Keratinocyte (primary cell): ENCODE measurements around the gene OSMR.

Experiments
- EZH2 ChIP-seq: IDR thresholded peaks from one replicate; pipeline ENCODE4 v1.6.1; 2012; ENCODE audit warnings: inconsistent platforms, mild to moderate bottlenecking, low read length, moderate library complexity
- TF ChIP-seq, protein P1 (sequence below), 3 experiments: IDR thresholded peaks in 1 of 3; conservative IDR thresholded peaks in 1 of 3; optimal IDR thresholded peaks in 1 of 3; 2 replicates in 2 of 3; 3 replicates in 1 of 3; pipeline versions ENCODE3 to v1.5.1; 2011; ENCODE audit warnings: low read length in 3 of 3, mild to moderate bottlenecking in 3 of 3, moderate library complexity in 2 of 3, control low read depth in 1 of 3, inconsistent platforms in 1 of 3; ENCODE audit not compliant: insufficient read depth in 2 of 3; ENCODE audit errors: extremely low read depth in 1 of 3

DNA sequence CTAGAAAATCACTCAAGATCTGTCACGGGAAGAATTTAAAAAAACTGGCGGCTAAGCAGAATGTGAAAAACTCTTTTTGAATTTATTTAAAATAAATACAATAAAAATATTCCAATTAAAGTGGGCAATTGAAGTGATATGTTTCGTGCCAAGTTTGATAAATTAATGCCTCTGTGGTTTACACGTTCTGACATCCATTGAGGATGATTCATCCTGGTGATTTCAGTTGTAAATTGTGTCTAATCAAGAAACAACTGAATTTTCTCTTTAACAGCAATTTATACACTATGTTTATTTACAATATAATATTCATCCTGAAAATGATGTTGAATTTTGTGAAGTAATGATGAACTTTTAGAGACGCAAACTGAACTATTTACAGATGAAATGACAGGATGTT, 21.0 kb upstream of the OSMR start:
- TF ChIP-seq EZH2 = no peak
- TF ChIP-seq, protein P1, sequence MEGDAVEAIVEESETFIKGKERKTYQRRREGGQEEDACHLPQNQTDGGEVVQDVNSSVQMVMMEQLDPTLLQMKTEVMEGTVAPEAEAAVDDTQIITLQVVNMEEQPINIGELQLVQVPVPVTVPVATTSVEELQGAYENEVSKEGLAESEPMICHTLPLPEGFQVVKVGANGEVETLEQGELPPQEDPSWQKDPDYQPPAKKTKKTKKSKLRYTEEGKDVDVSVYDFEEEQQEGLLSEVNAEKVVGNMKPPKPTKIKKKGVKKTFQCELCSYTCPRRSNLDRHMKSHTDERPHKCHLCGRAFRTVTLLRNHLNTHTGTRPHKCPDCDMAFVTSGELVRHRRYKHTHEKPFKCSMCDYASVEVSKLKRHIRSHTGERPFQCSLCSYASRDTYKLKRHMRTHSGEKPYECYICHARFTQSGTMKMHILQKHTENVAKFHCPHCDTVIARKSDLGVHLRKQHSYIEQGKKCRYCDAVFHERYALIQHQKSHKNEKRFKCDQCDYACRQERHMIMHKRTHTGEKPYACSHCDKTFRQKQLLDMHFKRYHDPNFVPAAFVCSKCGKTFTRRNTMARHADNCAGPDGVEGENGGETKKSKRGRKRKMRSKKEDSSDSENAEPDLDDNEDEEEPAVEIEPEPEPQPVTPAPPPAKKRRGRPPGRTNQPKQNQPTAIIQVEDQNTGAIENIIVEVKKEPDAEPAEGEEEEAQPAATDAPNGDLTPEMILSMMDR (optimal IDR thresholded peaks at IDR 0.05 in 1 of 3, IDR thresholded peaks at IDR 0.05 in 1 of 3, conservative IDR thresholded peaks at IDR 0.05 in 1 of 3; ENCODE audit: extremely low read depth in 1 of 3, insufficient read depth in 2 of 3, low read length in 3 of 3) = no peak
